Peyer's patch (tissue), 4 donors: Measurements from ENCODE around the gene CHMP6. TPM values are rescaled to one million over a fixed set of nuclear protein-coding genes. Genes with fewer than 3 reads are reported as not detected.

Experiments
- DNase-seq, 3 donors: peaks; one replicate each; pipeline ENCODE4 v3.0.0-alpha.2; 2017 to 2019
- H3K27ac ChIP-seq, 4 donors: fragments of 200-600 bp; sonication (generic); one replicate each; pipeline ENCODE4 v1.5.1; 2016 to 2019
- H3K27me3 ChIP-seq, 2 donors: fragments of 200-600 bp; sonication (generic); one replicate each; pipeline ENCODE4 v1.5.1; 2019
- H3K36me3 ChIP-seq, 3 donors: fragments of 200-600 bp; sonication (generic); one replicate each; pipeline ENCODE4 v1.5.1; 2016 to 2019
- H3K4me1 ChIP-seq, 4 donors: fragments of 200-600 bp; sonication (generic); one replicate each; pipeline ENCODE4 v1.5.1; 2016 to 2019
- H3K4me3 ChIP-seq, 4 donors: fragments of 200-600 bp; sonication (generic); 1 replicate in 3 of 4; 2 replicates in 1 of 4; pipeline ENCODE4 v1.5.1; 2016 to 2019; ENCODE audit warnings: mild to moderate bottlenecking in 1 of 4
- H3K9me3 ChIP-seq, 4 donors: fragments of 200-600 bp; sonication (generic); one replicate each; pipeline ENCODE4 v1.5.1; 2016 to 2019; ENCODE audit warnings: mild to moderate bottlenecking in 1 of 4
- POLR2A ChIP-seq, 2 donors: fragments of 450-650 bp; IDR thresholded peaks; one replicate each; pipeline ENCODE4 v1.5.1; 2017; ENCODE audit warnings: antibody characterized with exemption in 2 of 2, mild to moderate bottlenecking in 2 of 2, moderate library complexity in 2 of 2
- total RNA-seq, 4 donors: library from RNA; depleted of rRNA; stranded (reverse); fragments of >200 nt; gene quantifications; one replicate each; pipeline ENCODE4 v1.1.0, GENCODE V29; 2016
- TF ChIP-seq, protein P1 (sequence below), 6 experiments: fragments of 450-650 bp in 4 of 6; fragments of 200-600 bp in 2 of 6; sonication (generic) in 1 of 6; IDR thresholded peaks; one replicate each; pipeline ENCODE4 v1.5.1; 2017 to 2019; ENCODE audit warnings: antibody characterized with exemption in 6 of 6, mild to moderate bottlenecking in 3 of 6, moderate library complexity in 1 of 6

The CHMP6 gene
- total RNA-seq, 4 donors from 2014 or later, result 29.9 to 57.8 (median 37.1) TPM

DNA sequence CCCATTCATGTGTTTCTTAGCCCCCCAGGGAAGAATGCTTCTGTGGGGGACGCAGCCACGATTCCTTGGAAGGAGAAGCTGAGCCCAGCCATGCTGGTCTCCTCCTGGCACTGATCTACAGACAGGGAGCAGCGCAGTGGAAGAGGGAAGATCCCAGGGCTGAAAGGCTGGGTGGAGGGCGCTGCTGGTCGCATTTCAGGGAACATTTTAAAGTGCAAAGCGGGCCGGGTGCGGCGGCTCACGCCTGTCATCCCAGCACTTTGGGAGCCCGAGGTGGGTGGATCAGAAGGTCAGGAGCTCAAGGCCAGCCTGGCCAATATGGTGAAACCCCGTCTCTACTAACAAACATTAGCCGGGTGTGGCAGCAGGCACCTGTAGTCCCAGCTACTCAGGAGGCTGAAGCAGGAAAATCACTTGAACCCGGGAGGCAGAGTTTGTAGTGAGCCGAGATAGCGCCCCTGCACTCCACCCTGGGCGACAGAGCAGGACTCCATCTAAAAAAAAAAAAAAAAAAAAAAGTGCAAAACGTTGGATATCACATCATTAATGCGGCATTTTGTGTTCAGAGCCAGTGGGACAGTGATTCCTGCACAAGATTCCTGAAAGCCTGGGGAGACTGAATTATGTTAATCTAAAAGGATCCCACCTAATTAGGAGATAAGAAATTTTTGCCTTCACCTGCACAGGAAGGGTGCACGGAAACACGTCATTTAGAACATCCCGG lies 558 bp upstream of the CHMP6 start:
- H3K27me3 ChIP-seq, result no peaks in the 10 kb centered on the region
- DNase-seq, result peak in 1 of 3 donors; percentile 50
- H3K4me1 ChIP-seq, result peaks cover 0 to 36% (median 11%) of the 10 kb centered on the region in 4 donors
- H3K9me3 ChIP-seq, result no peaks in the 10 kb centered on the region
- TF ChIP-seq, protein P1, sequence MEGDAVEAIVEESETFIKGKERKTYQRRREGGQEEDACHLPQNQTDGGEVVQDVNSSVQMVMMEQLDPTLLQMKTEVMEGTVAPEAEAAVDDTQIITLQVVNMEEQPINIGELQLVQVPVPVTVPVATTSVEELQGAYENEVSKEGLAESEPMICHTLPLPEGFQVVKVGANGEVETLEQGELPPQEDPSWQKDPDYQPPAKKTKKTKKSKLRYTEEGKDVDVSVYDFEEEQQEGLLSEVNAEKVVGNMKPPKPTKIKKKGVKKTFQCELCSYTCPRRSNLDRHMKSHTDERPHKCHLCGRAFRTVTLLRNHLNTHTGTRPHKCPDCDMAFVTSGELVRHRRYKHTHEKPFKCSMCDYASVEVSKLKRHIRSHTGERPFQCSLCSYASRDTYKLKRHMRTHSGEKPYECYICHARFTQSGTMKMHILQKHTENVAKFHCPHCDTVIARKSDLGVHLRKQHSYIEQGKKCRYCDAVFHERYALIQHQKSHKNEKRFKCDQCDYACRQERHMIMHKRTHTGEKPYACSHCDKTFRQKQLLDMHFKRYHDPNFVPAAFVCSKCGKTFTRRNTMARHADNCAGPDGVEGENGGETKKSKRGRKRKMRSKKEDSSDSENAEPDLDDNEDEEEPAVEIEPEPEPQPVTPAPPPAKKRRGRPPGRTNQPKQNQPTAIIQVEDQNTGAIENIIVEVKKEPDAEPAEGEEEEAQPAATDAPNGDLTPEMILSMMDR (IDR thresholded peaks at IDR 0.05), result no peak
- TF ChIP-seq POLR2A (IDR thresholded peaks at IDR 0.05), result no peak
- peak overlapping the region; percentile 91 to 100 (median 98) for H3K4me3 ChIP-seq
- peak overlapping the region; percentile 63 to 79 (median 72) for H3K27ac ChIP-seq
- H3K36me3 ChIP-seq, result peaks cover 0 to 13% (median 0%) of the 10 kb centered on the region in 3 donors

- DNase-seq, result peak in 1 of 3 donors; percentile 59
- peak overlapping the region; percentile 91 to 100 (median 98) for H3K4me3 ChIP-seq
- H3K4me1 ChIP-seq, result peaks cover 0 to 36% (median 11%) of the 10 kb centered on the region in 4 donors
- H3K36me3 ChIP-seq, result peaks cover 0 to 25% (median 0%) of the 10 kb centered on the region in 3 donors
- TF ChIP-seq POLR2A (IDR thresholded peaks at IDR 0.05), result no peak
- TF ChIP-seq, protein P1 (IDR thresholded peaks at IDR 0.05), result no peak
- H3K9me3 ChIP-seq, result no peaks in the 10 kb centered on the region
- H3K27me3 ChIP-seq, result no peaks in the 10 kb centered on the region
- H3K27ac ChIP-seq, result peak overlapping the region; percentile 63 to 79 (median 72)
Observed at GRCh38 chr17:80992077-80992947, 671 bp downstream of the CHMP6 start.

DNA sequence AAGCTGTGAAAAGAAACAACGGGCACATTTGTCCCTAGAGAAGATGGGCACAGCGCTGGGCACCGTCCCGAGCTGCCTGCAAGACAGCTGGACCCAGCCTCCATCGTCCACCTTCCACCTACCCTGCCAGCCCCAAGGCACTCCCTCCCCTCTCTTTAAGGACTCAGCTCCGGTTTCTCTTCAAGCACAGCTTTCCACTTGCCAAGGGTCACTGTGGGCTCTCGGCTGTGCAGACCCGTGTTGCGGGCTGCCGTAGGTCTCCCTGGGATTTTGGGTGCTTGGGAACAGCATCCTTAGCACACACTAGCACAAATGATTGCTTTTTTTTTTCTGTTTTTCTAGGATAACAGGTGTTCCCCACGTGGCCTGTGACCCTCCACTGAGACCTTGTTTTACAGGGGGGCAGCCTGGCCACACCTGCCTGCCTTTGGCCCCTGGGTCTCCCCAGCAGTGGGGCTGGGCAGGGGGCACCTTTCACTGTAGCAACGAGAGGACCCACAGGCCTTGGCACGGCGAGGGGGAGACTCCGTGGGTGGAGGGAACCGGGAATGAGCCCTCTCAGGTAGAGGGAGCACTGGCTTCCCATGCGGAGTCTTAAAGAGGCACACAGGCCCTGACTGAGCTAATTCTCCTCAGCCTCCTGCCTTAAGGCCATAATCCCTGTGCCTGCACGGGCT lies 1.4 kb downstream of the CHMP6 start:
- Histone ChIP-seq H3K9me3 (no peaks in the 10 kb centered on the region), H3K27ac (no peak overlapping the region), H3K36me3 (peaks cover 0 to 33% (median 0%) of the 10 kb centered on the region in 3 donors), H3K4me1 (peaks cover 0 to 36% (median 11%) of the 10 kb centered on the region in 4 donors), H3K27me3 (no peaks in the 10 kb centered on the region), H3K4me3 (peak overlapping the region; percentile 91 to 100 (median 98))
- DNase-seq, result peak in 1 of 3 donors; percentile 46
- no peak for TF ChIP-seq POLR2A (IDR thresholded peaks at IDR 0.05)
- TF ChIP-seq, protein P1 (IDR thresholded peaks at IDR 0.05), result no peak

GRCh38 chr17:80995131-80995530 lies 3.5 kb downstream of the CHMP6 start:
- Histone ChIP-seq H3K27ac (no peak overlapping the region), H3K4me1 (peaks cover 0 to 31% (median 7%) of the 10 kb centered on the region in 4 donors), H3K4me3 (no peak overlapping the region), H3K36me3 (peaks cover 0 to 53% (median 0%) of the 10 kb centered on the region in 3 donors), H3K9me3 (no peaks in the 10 kb centered on the region), H3K27me3 (no peaks in the 10 kb centered on the region)
- DNase-seq, result peak in 1 of 3 donors; percentile 49
- TF ChIP-seq, protein P1 (IDR thresholded peaks at IDR 0.05), result no peak
- no peak for TF ChIP-seq POLR2A (IDR thresholded peaks at IDR 0.05)
